Measurements from ENCODE around the gene CCNY. TPM values are rescaled to one million over a fixed set of nuclear protein-coding genes. Genes with fewer than 3 reads are reported as not detected.
"Not testable (repeated sequence)": the region's sequence is repeated elsewhere in the genome, so short reads cannot be mapped to it uniquely, and the experiment has no call there.

The CCNY gene
- total and polyA plus RNA-seq, 4 donors = 25.5 to 95.9 (median 54.4) TPM

- Histone ChIP-seq H3K36me3 (ENCODE audit: control insufficient read depth in 1 of 2, insufficient read depth in 2 of 2, low read length in 1 of 2) (peaks cover 0 to 8% of the 10 kb centered on the region in 2 donors), H3K4me1 (ENCODE audit: control insufficient read depth in 1 of 2, insufficient read depth in 2 of 2, low read length in 2 of 2) (no peaks in the 10 kb centered on the region), H3K9me3 (ENCODE audit: control insufficient read depth, low read length) (peaks cover 4% of the 10 kb centered on the region), H3K27me3 (ENCODE audit: control insufficient read depth in 1 of 2, insufficient read depth in 2 of 2, low read length in 1 of 2) (no peaks in the 10 kb centered on the region), H3K4me3 (ENCODE audit: low read length in 2 of 2) (no peak overlapping the region), H3K27ac (ENCODE audit: low read depth in 1 of 2, low read length in 2 of 2) (no peak overlapping the region)
- intact Hi-C loops (cut with DNase I) = no loop called here
- no peak for DNase-seq
- no peak for ATAC-seq (ENCODE audit: low FRiP score)
- 98% methylated on average over 4 of the region's 4 CpGs for WGBS, 2 donors
Observed at GRCh38 chr10:35536789-35537188, 200.5 kb downstream of the CCNY start.

GRCh38 chr10:35537925-35538324, 201.6 kb downstream of the CCNY start:
- H3K4me3 ChIP-seq (ENCODE audit: low read length in 2 of 2); ATAC-seq (ENCODE audit: low FRiP score); DNase-seq; H3K4me1 ChIP-seq (ENCODE audit: control insufficient read depth in 1 of 2, insufficient read depth in 2 of 2, low read length in 2 of 2); H3K27me3 ChIP-seq (ENCODE audit: control insufficient read depth in 1 of 2, insufficient read depth in 2 of 2, low read length in 1 of 2); H3K36me3 ChIP-seq (ENCODE audit: control insufficient read depth in 1 of 2, insufficient read depth in 2 of 2, low read length in 1 of 2); H3K27ac ChIP-seq (ENCODE audit: low read depth in 1 of 2, low read length in 2 of 2); H3K9me3 ChIP-seq (ENCODE audit: control insufficient read depth, low read length); intact Hi-C loops (cut with DNase I): not testable (repeated sequence)
- 96 to 98% methylated on average over 3 of the region's 3 CpGs for WGBS, 2 donors

GRCh38 chr10:35540296-35541164, 204.2 kb downstream of the CCNY start:
- ATAC-seq (ENCODE audit: low FRiP score) (no peak), DNase-seq (no peak)
- Histone ChIP-seq H3K4me3 (ENCODE audit: low read length in 2 of 2) (no peak overlapping the region), H3K27me3 (ENCODE audit: control insufficient read depth in 1 of 2, insufficient read depth in 2 of 2, low read length in 1 of 2) (no peaks in the 10 kb centered on the region), H3K27ac (ENCODE audit: low read depth in 1 of 2, low read length in 2 of 2) (no peak overlapping the region), H3K9me3 (ENCODE audit: control insufficient read depth, low read length) (no peaks in the 10 kb centered on the region), H3K36me3 (ENCODE audit: control insufficient read depth in 1 of 2, insufficient read depth in 2 of 2, low read length in 1 of 2) (no peaks in the 10 kb centered on the region), H3K4me1 (ENCODE audit: control insufficient read depth in 1 of 2, insufficient read depth in 2 of 2, low read length in 2 of 2) (no peaks in the 10 kb centered on the region)
- 93 to 95% methylated on average over 7 of the region's 7 CpGs for WGBS, 2 donors
- intact Hi-C loops (cut with DNase I) = loop anchor here in 1 of 2 donors (10.0 kb wide), 1 partner anchor 196 kb away; no protein-coding TSS in a partner anchor

GRCh38 chr10:35541720-35542119, 205.4 kb downstream of the CCNY start:
- intact Hi-C loops (cut with DNase I) = loop anchor here in 1 of 2 donors (10.0 kb wide), 1 partner anchor 197 kb away; no protein-coding TSS in a partner anchor
- WGBS, 2 donors = 94 to 97% methylated on average over 1 of the region's 1 CpG
- ATAC-seq (ENCODE audit: low FRiP score) = no peak

GRCh38 chr10:35542303-35542702, 206.0 kb downstream of the CCNY start:
- H3K27ac ChIP-seq (ENCODE audit: low read depth in 1 of 2, low read length in 2 of 2) = no peak overlapping the region
- ATAC-seq (ENCODE audit: low FRiP score) = no peak
- H3K9me3 ChIP-seq (ENCODE audit: control insufficient read depth, low read length) = no peaks in the 10 kb centered on the region
- H3K4me1 ChIP-seq (ENCODE audit: control insufficient read depth in 1 of 2, insufficient read depth in 2 of 2, low read length in 2 of 2) = peaks cover 0 to 5% of the 10 kb centered on the region in 2 donors
- H3K27me3 ChIP-seq (ENCODE audit: control insufficient read depth in 1 of 2, insufficient read depth in 2 of 2, low read length in 1 of 2) = no peaks in the 10 kb centered on the region
- no peak overlapping the region for H3K4me3 ChIP-seq (ENCODE audit: low read length in 2 of 2)
- no peak for DNase-seq
- H3K36me3 ChIP-seq (ENCODE audit: control insufficient read depth in 1 of 2, insufficient read depth in 2 of 2, low read length in 1 of 2) = no peaks in the 10 kb centered on the region
- 93 to 94% methylated on average over 4 of the region's 4 CpGs for WGBS, 2 donors
- intact Hi-C loops (cut with DNase I) = loop anchor here in 1 of 2 donors (10.0 kb wide), 1 partner anchor 198 kb away; no protein-coding TSS in a partner anchor

More at GRCh38 chr10:35541720-35542119, 205.4 kb downstream of the CCNY start:
- H3K27me3 ChIP-seq (ENCODE audit: control insufficient read depth in 1 of 2, insufficient read depth in 2 of 2, low read length in 1 of 2) = no peaks in the 10 kb centered on the region
- H3K4me1 ChIP-seq (ENCODE audit: control insufficient read depth in 1 of 2, insufficient read depth in 2 of 2, low read length in 2 of 2) = peaks cover 0 to 5% of the 10 kb centered on the region in 2 donors
- H3K27ac ChIP-seq (ENCODE audit: low read depth in 1 of 2, low read length in 2 of 2) = no peak overlapping the region
- no peaks in the 10 kb centered on the region for H3K36me3 ChIP-seq (ENCODE audit: control insufficient read depth in 1 of 2, insufficient read depth in 2 of 2, low read length in 1 of 2)
- no peak overlapping the region for H3K4me3 ChIP-seq (ENCODE audit: low read length in 2 of 2)
- H3K9me3 ChIP-seq (ENCODE audit: control insufficient read depth, low read length) = no peaks in the 10 kb centered on the region
- DNase-seq = no peak

GRCh38 chr10:35545079-35545657, 208.9 kb downstream of the CCNY start:
- Histone ChIP-seq H3K9me3 (ENCODE audit: control insufficient read depth, low read length) (no peaks in the 10 kb centered on the region), H3K36me3 (ENCODE audit: control insufficient read depth in 1 of 2, insufficient read depth in 2 of 2, low read length in 1 of 2) (peaks cover 0 to 2% of the 10 kb centered on the region in 2 donors), H3K4me3 (ENCODE audit: low read length in 2 of 2) (no peak overlapping the region), H3K4me1 (ENCODE audit: control insufficient read depth in 1 of 2, insufficient read depth in 2 of 2, low read length in 2 of 2) (peaks cover 0 to 5% of the 10 kb centered on the region in 2 donors), H3K27me3 (ENCODE audit: control insufficient read depth in 1 of 2, insufficient read depth in 2 of 2, low read length in 1 of 2) (no peaks in the 10 kb centered on the region), H3K27ac (ENCODE audit: low read depth in 1 of 2, low read length in 2 of 2) (no peak overlapping the region)
- DNase-seq (no peak), ATAC-seq (ENCODE audit: low FRiP score) (no peak)
- WGBS, 2 donors = 76 to 77% methylated on average over 10 of the region's 10 CpGs
- intact Hi-C loops (cut with DNase I) = loop anchor here in 1 of 2 donors (10.0 kb wide), 1 partner anchor 200 kb away; no protein-coding TSS in a partner anchor

GRCh38 chr10:35545878-35546590, 209.7 kb downstream of the CCNY start:
- no peak overlapping the region for H3K27ac ChIP-seq (ENCODE audit: low read depth in 1 of 2, low read length in 2 of 2)
- H3K4me3 ChIP-seq (ENCODE audit: low read length in 2 of 2) = no peak overlapping the region
- no peak for ATAC-seq (ENCODE audit: low FRiP score)
- no peaks in the 10 kb centered on the region for H3K9me3 ChIP-seq (ENCODE audit: control insufficient read depth, low read length)
- H3K27me3 ChIP-seq (ENCODE audit: control insufficient read depth in 1 of 2, insufficient read depth in 2 of 2, low read length in 1 of 2) = no peaks in the 10 kb centered on the region
- intact Hi-C loops (cut with DNase I) = loop anchor here in 1 of 2 donors (10.0 kb wide), 1 partner anchor 201 kb away; no protein-coding TSS in a partner anchor
- WGBS, 2 donors = 7 to 11% methylated on average over 6 of the region's 6 CpGs
- DNase-seq = no peak
- H3K4me1 ChIP-seq (ENCODE audit: control insufficient read depth in 1 of 2, insufficient read depth in 2 of 2, low read length in 2 of 2) = peaks cover 0 to 5% of the 10 kb centered on the region in 2 donors
- H3K36me3 ChIP-seq (ENCODE audit: control insufficient read depth in 1 of 2, insufficient read depth in 2 of 2, low read length in 1 of 2) = peaks cover 0 to 4% of the 10 kb centered on the region in 2 donors

- Histone ChIP-seq H3K4me3 (ENCODE audit: low read length in 2 of 2) (no peak overlapping the region), H3K9me3 (ENCODE audit: control insufficient read depth, low read length) (no peaks in the 10 kb centered on the region), H3K36me3 (ENCODE audit: control insufficient read depth in 1 of 2, insufficient read depth in 2 of 2, low read length in 1 of 2) (peaks cover 0 to 4% of the 10 kb centered on the region in 2 donors), H3K27me3 (ENCODE audit: control insufficient read depth in 1 of 2, insufficient read depth in 2 of 2, low read length in 1 of 2) (no peaks in the 10 kb centered on the region), H3K27ac (ENCODE audit: low read depth in 1 of 2, low read length in 2 of 2) (no peak overlapping the region), H3K4me1 (ENCODE audit: control insufficient read depth in 1 of 2, insufficient read depth in 2 of 2, low read length in 2 of 2) (peaks cover 0 to 5% of the 10 kb centered on the region in 2 donors)
- DNase-seq (no peak), ATAC-seq (ENCODE audit: low FRiP score) (no peak)
- 83 to 90% methylated on average over 4 of the region's 4 CpGs for WGBS, 2 donors
- intact Hi-C loops (cut with DNase I) = loop anchor here in 1 of 2 donors (10.0 kb wide), 1 partner anchor 202 kb away; no protein-coding TSS in a partner anchor
Observed at GRCh38 chr10:35546824-35547225, 210.5 kb downstream of the CCNY start.
